Measurements from ENCODE around the gene VWC2L. TPM values are rescaled to one million over a fixed set of nuclear protein-coding genes. Genes with fewer than 3 reads are reported as not detected.

Gene VWC2L
- total and polyA plus RNA-seq, 2 of the 8 experiments (the other 6 are each of a cell fraction or from before 2014, with no cell fraction given), result not detected

GRCh38 chr2:214382229-214382628 is 28.6 kb upstream of the VWC2L start:
- CTCF ChIA-PET (ENCODE audit: partially characterized antibody), result no interaction called here
- no peak for TF ChIP-seq RFX5 (IDR thresholded peaks at IDR 0.05; ENCODE audit: borderline replicate concordance, low read depth, low read length)
- no peak for TF ChIP-seq SAP30 (IDR thresholded peaks at IDR 0.05; ENCODE audit: insufficient read depth, insufficient replicate concordance, low read length)
- TF ChIP-seq KDM5A (IDR thresholded peaks at IDR 0.05; ENCODE audit: low read length), result no peak
- TF ChIP-seq CREB1 (IDR thresholded peaks at IDR 0.05), result no peak
- no peak for TF ChIP-seq TAF1 (IDR thresholded peaks at IDR 0.05; ENCODE audit: low read depth, low read length)
- TF ChIP-seq ASH2L (IDR thresholded peaks at IDR 0.05; ENCODE audit: low read length), result no peak
- TF ChIP-seq ATF3 (IDR thresholded peaks at IDR 0.05; ENCODE audit: insufficient read depth, low read depth, low read length), result no peak
- TF ChIP-seq NANOG (IDR thresholded peaks at IDR 0.05; ENCODE audit: insufficient read depth, low read depth, low read length, poor library complexity, severe bottlenecking), result no peak
- no peak for TF ChIP-seq EP300 (IDR thresholded peaks at IDR 0.05; ENCODE audit: borderline replicate concordance in 1 of 2, low read depth in 2 of 2, low read length in 2 of 2)
- TF ChIP-seq FOSL1 (IDR thresholded peaks at IDR 0.05; ENCODE audit: insufficient read depth, low read depth, low read length), result no peak
- no peak for TF ChIP-seq HDAC6 (IDR thresholded peaks at IDR 0.05; ENCODE audit: low read depth, low read length)
- no peak for TF ChIP-seq RAD21 (IDR thresholded peaks at IDR 0.05 in 1 of 2, conservative IDR thresholded peaks at IDR 0.05 in 1 of 2; ENCODE audit: low read depth in 2 of 2, low read length in 2 of 2)
- TF ChIP-seq NRF1 (IDR thresholded peaks at IDR 0.05; ENCODE audit: low read depth, low read length), result no peak
- TF ChIP-seq RBBP5 (IDR thresholded peaks at IDR 0.05; ENCODE audit: borderline replicate concordance, low read depth, low read length), result no peak

More at GRCh38 chr2:214382229-214382628, 28.6 kb upstream of the VWC2L start:
- Histone ChIP-seq H3K4me1 (replicated peaks in 1 of 4; ENCODE audit: control insufficient read depth in 3 of 4, insufficient read depth in 4 of 4, low read length in 3 of 4) (no peaks in the 10 kb centered on the region), H2AFZ (ENCODE audit: low read length) (no peak overlapping the region), H3K4me3 (ENCODE audit: extremely low read depth in 1 of 4, insufficient read depth in 2 of 4, low read depth in 3 of 4, low read length in 4 of 4) (no peak overlapping the region), H3K79me1 (ENCODE audit: low read depth, low read length) (no peaks in the 10 kb centered on the region), H3K9ac (replicated peaks in 1 of 4; ENCODE audit: extremely low read depth in 1 of 4, low read depth in 3 of 4, low read length in 3 of 4) (no peak overlapping the region), H3K27me3 (replicated peaks in 1 of 4; ENCODE audit: control insufficient read depth in 3 of 4, extremely low read depth in 1 of 4, insufficient read depth in 3 of 4, low read length in 3 of 4) (no peaks in the 10 kb centered on the region), H2AK5ac (ENCODE audit: low read depth, low read length) (no peak overlapping the region), H3K4ac (replicated peaks; ENCODE audit: insufficient read length, low read depth, low read length) (no peak overlapping the region), H4K91ac (replicated peaks; ENCODE audit: insufficient read length, low read length) (no peak overlapping the region), H3K4me2 (ENCODE audit: insufficient read depth in 1 of 2, low read depth in 2 of 2, low read length in 2 of 2) (no peak overlapping the region), H3K23ac (ENCODE audit: insufficient read length) (no peak overlapping the region), H2BK12ac (ENCODE audit: low read depth, low read length) (no peak overlapping the region), H2BK5ac (ENCODE audit: low read depth, low read length) (no peak overlapping the region), H4K20me1 (replicated peaks in 1 of 2; ENCODE audit: control insufficient read depth in 1 of 2, insufficient read depth in 2 of 2, low read length in 2 of 2) (no peaks in the 10 kb centered on the region), H3K23me2 (ENCODE audit: low read depth, low read length) (no peaks in the 10 kb centered on the region), H2BK15ac (ENCODE audit: low read length) (no peak overlapping the region), H4K5ac (ENCODE audit: insufficient read length, low read depth, low read length) (no peak overlapping the region), H3K36me3 (ENCODE audit: control insufficient read depth in 2 of 4, insufficient read depth in 4 of 4, low read length in 3 of 4) (no peaks in the 10 kb centered on the region), H3K9me3 (ENCODE audit: insufficient read depth in 2 of 2, low read depth in 1 of 2, low read length in 1 of 2) (no peaks in the 10 kb centered on the region), H3K27ac (ENCODE audit: low read depth, low read length) (no peak overlapping the region), H3K79me2 (ENCODE audit: control insufficient read depth in 1 of 2, insufficient read depth in 2 of 2, low read length in 2 of 2) (no peaks in the 10 kb centered on the region), H3K18ac (ENCODE audit: extremely low read depth, low read length) (no peak overlapping the region), H3K14ac (ENCODE audit: insufficient read length) (no peak overlapping the region), H3K56ac (replicated peaks; ENCODE audit: insufficient read length, low read depth, low read length) (no peak overlapping the region), H4K8ac (ENCODE audit: extremely low read depth, insufficient read depth, low read length) (no peak overlapping the region), H2BK20ac (ENCODE audit: low read length) (no peak overlapping the region), H2BK120ac (replicated peaks; ENCODE audit: low read depth, low read length) (no peak overlapping the region)
- WGBS, 2 experiments (ENCODE audit: extremely low coverage in 1 of 2, insufficient coverage in 1 of 2, insufficient read length in 1 of 2, insufficient replicate concordance in 2 of 2, low coverage in 1 of 2, low lambda C conversion rate in 2 of 2, missing lambda C conversion rate in 1 of 2), result 85% methylated on average over 2 of the region's 2 CpGs; no CpG with 5 or more reads in 1 of the 2 experiments
- no peak for DNase-seq (ENCODE audit: low read depth in 1 of 2, low spot score in 2 of 2)
- FAIRE-seq, result no peak
- POLR2A ChIA-PET (ENCODE audit: partially characterized antibody), result no interaction called here

All from H1 (cell line).